Measurements from ENCODE around the gene SOX12. TPM values are rescaled to one million over a fixed set of nuclear protein-coding genes. Genes with fewer than 3 reads are reported as not detected.

Gene SOX12
- total and polyA plus RNA-seq, 4 donors = 2.7 to 15.9 (median 5.4) TPM

DNA sequence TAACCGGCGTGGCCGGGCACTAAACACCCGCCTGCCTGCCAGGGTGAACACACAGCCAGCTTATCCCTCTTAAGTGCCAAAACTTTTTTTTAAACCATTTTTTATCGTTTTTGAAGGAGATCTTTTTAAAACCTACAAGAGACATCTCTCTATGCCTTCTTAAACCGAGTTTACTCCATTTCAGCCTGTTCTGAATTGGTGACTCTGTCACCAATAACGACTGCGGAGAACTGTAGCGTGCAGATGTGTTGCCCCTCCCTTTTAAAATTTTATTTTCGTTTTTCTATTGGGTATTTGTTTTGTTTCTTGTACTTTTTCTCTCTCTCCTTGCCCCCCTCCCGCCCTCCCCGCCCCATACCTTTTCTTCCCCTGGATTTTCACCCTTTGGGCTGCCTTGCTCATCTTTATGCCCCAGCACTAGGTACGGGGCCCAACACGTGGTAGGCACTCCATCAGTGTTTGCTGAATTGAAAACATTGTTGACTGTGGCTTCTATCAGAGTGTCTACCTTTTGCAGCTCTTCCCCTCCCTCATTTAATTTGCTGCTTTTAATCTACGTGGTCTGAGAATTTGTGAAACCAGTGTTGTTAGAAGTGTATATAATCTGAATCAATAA lies 26.5 kb upstream of the SOX12 start:
- DNase-seq = no peak
- Histone ChIP-seq H3K36me3 (ENCODE audit: control insufficient read depth in 4 of 4, insufficient read depth in 4 of 4, low read length in 4 of 4) (peaks cover 0 to 6% (median 6%) of the 10 kb centered on the region in 4 donors), H3K27me3 (ENCODE audit: control insufficient read depth in 3 of 3, insufficient read depth in 3 of 3, low read length in 2 of 3) (no peaks in the 10 kb centered on the region), H3K4me1 (ENCODE audit: control insufficient read depth in 5 of 5, insufficient read depth in 5 of 5, low read length in 5 of 5) (peaks cover 16 to 44% (median 27%) of the 10 kb centered on the region in 5 donors), H3K27ac (ENCODE audit: low read depth in 1 of 2, low read length in 1 of 2) (peak overlapping the region; percentile 95 to 98), H3K9me3 (ENCODE audit: control insufficient read depth in 4 of 4, insufficient read depth in 3 of 4, low read length in 3 of 4) (no peaks in the 10 kb centered on the region), H3K4me3 (peak overlapping the region; percentile 91), H3K9ac (ENCODE audit: insufficient read depth in 1 of 2, low read length in 2 of 2) (peak overlapping the region in 1 of 2 donors; percentile 93)
- TF ChIP-seq, protein P1, sequence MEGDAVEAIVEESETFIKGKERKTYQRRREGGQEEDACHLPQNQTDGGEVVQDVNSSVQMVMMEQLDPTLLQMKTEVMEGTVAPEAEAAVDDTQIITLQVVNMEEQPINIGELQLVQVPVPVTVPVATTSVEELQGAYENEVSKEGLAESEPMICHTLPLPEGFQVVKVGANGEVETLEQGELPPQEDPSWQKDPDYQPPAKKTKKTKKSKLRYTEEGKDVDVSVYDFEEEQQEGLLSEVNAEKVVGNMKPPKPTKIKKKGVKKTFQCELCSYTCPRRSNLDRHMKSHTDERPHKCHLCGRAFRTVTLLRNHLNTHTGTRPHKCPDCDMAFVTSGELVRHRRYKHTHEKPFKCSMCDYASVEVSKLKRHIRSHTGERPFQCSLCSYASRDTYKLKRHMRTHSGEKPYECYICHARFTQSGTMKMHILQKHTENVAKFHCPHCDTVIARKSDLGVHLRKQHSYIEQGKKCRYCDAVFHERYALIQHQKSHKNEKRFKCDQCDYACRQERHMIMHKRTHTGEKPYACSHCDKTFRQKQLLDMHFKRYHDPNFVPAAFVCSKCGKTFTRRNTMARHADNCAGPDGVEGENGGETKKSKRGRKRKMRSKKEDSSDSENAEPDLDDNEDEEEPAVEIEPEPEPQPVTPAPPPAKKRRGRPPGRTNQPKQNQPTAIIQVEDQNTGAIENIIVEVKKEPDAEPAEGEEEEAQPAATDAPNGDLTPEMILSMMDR (IDR thresholded peaks at IDR 0.05; ENCODE audit: control extremely low read depth, extremely low read depth) = no peak
- no peak for ATAC-seq (ENCODE audit: insufficient read depth, low FRiP score)
- 6 to 7% methylated on average over 15 of the region's 15 CpGs for WGBS, 2 donors

DNA sequence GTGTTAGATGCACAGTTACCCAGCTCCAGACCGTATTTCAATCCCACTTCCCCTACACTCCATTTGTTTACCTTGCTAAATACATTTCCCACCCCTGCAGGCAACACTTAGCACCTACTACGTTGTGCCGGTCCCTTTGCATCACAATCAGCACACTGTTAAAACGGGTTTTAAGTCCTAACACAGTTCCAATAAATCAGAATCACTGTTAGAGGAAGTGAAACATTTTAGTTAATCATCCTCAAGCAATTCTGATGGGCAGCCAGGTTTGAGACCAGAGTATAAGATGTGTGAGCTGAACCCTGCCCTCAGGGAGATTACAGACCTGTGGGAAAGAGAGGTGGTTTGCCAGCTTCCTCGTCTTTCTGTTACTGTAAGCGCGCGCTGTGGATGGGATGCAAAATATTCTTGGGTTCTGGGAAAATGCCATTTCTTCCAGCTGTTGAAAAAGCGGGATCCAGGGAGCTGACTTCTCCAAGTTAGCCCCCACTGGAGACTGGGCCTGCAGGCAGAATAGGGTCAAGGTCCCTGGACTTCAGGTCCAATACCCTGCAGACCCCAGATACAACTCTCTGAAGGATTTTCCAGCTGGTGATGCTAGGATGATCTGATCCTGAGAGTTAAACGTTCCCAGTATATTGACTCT lies 24.9 kb upstream of the SOX12 start:
- H3K4me3 ChIP-seq = peak overlapping the region; percentile 30
- peaks cover 16 to 44% (median 27%) of the 10 kb centered on the region in 5 donors for H3K4me1 ChIP-seq (ENCODE audit: control insufficient read depth in 5 of 5, insufficient read depth in 5 of 5, low read length in 5 of 5)
- TF ChIP-seq, protein P1 (IDR thresholded peaks at IDR 0.05; ENCODE audit: control extremely low read depth, extremely low read depth) = no peak
- peak overlapping the region in 1 of 2 donors; percentile 24 for H3K9ac ChIP-seq (ENCODE audit: insufficient read depth in 1 of 2, low read length in 2 of 2)
- peak; percentile 42 to 84 (median 76) for DNase-seq
- H3K9me3 ChIP-seq (ENCODE audit: control insufficient read depth in 4 of 4, insufficient read depth in 3 of 4, low read length in 3 of 4) = no peaks in the 10 kb centered on the region
- H3K27ac ChIP-seq (ENCODE audit: low read depth in 1 of 2, low read length in 1 of 2) = no peak overlapping the region
- peaks cover 0 to 6% (median 6%) of the 10 kb centered on the region in 4 donors for H3K36me3 ChIP-seq (ENCODE audit: control insufficient read depth in 4 of 4, insufficient read depth in 4 of 4, low read length in 4 of 4)
- H3K27me3 ChIP-seq (ENCODE audit: control insufficient read depth in 3 of 3, insufficient read depth in 3 of 3, low read length in 2 of 3) = no peaks in the 10 kb centered on the region
- WGBS, 2 donors = 36 to 41% methylated on average over 10 of the region's 10 CpGs
- ATAC-seq (ENCODE audit: insufficient read depth, low FRiP score) = no peak

DNA sequence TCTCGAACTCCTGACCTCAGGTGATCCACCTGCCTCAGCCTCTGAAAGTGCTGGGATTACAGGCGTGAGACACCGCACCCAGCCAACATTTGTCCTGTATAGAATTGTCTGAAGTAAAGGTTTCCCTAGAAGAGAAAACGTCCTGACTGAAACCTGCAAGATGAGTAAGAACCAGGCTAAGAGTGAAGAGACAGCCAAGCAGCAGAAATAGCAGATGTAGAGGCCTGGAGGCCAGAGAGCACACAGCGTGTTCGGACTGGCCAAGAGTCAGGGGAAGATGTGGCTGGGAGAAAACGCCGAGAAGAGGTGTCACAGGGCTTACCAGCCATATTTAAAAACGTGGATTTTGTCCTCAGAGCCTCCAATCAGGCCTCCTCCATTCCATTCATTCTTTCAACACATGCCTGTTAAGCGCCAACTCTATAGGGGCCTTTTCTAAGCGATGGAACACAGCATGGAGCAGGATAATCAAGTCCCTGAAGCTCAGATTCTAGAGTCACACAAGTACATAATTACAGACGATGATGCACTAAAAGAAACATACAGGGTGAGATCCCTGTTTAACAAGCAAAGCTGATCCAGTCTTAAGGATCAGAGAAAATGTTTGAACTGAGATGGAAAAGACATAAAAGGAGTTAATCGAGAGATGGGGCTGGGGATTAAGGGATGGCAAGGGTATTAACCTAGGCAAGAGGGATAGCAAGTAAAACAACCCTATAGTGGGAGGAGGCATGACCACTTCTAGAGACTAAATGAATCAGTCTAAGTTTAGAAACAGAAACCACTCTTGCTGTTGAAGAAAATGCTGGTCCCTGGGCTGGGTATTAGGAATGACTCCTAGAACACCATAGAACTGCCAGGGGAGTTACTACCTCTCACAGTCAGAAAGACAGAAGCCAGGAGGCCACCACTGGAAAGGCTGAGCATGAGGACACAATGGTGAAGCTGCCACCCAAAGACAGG lies 23.2 kb upstream of the SOX12 start:
- TF ChIP-seq, protein P1 (IDR thresholded peaks at IDR 0.05; ENCODE audit: control extremely low read depth, extremely low read depth) = no peak
- 79 to 88% methylated on average over 13 of the region's 13 CpGs for WGBS, 2 donors
- ATAC-seq (ENCODE audit: insufficient read depth, low FRiP score) (no peak), DNase-seq (no peak)
- Histone ChIP-seq H3K9me3 (ENCODE audit: control insufficient read depth in 4 of 4, insufficient read depth in 3 of 4, low read length in 3 of 4) (no peaks in the 10 kb centered on the region), H3K9ac (ENCODE audit: insufficient read depth in 1 of 2, low read length in 2 of 2) (peak overlapping the region in 1 of 2 donors; percentile 34), H3K36me3 (ENCODE audit: control insufficient read depth in 4 of 4, insufficient read depth in 4 of 4, low read length in 4 of 4) (peaks cover 0 to 6% (median 6%) of the 10 kb centered on the region in 4 donors), H3K4me3 (no peak overlapping the region), H3K27ac (ENCODE audit: low read depth in 1 of 2, low read length in 1 of 2) (no peak overlapping the region), H3K4me1 (ENCODE audit: control insufficient read depth in 5 of 5, insufficient read depth in 5 of 5, low read length in 5 of 5) (peaks cover 16 to 39% (median 27%) of the 10 kb centered on the region in 5 donors), H3K27me3 (ENCODE audit: control insufficient read depth in 3 of 3, insufficient read depth in 3 of 3, low read length in 2 of 3) (no peaks in the 10 kb centered on the region)

All from lung (tissue), 12 donors.